ENCODE data around the gene PILRA.

DNA sequence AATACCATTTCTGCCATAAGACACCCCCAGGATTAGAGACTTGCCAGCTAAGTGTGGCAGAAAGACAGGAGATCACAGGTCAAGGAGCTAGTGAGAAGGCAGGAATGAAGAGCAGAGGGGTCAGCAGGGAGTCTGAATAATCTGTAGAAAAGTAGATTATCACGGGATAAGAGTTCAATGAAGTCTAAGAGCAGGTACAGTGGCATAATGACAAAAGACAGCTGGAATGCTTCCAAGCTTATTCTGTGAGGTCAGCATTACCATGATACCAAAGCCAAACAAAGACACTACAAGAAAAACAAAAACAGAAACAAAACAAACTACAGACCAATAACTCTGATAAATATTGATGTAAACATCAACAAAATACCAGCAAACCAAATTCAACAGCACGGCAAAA is 20.8 kb downstream of the PILRA start:
- TF ChIP-seq, protein P1, sequence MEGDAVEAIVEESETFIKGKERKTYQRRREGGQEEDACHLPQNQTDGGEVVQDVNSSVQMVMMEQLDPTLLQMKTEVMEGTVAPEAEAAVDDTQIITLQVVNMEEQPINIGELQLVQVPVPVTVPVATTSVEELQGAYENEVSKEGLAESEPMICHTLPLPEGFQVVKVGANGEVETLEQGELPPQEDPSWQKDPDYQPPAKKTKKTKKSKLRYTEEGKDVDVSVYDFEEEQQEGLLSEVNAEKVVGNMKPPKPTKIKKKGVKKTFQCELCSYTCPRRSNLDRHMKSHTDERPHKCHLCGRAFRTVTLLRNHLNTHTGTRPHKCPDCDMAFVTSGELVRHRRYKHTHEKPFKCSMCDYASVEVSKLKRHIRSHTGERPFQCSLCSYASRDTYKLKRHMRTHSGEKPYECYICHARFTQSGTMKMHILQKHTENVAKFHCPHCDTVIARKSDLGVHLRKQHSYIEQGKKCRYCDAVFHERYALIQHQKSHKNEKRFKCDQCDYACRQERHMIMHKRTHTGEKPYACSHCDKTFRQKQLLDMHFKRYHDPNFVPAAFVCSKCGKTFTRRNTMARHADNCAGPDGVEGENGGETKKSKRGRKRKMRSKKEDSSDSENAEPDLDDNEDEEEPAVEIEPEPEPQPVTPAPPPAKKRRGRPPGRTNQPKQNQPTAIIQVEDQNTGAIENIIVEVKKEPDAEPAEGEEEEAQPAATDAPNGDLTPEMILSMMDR (IDR thresholded peaks at IDR 0.05): no peak
- no peak for TF ChIP-seq POLR2A (IDR thresholded peaks at IDR 0.05)
- no peak for TF ChIP-seq EP300 (IDR thresholded peaks at IDR 0.05)

All from tibial nerve (tissue), 4 donors.